ENCODE data around the gene SIK3. TPM values are rescaled to one million over a fixed set of nuclear protein-coding genes. Genes with fewer than 3 reads are reported as not detected.

SIK3 gene
- total RNA-seq, 2 experiments from 2014 or later = 81.4 to 86.1 TPM

DNA sequence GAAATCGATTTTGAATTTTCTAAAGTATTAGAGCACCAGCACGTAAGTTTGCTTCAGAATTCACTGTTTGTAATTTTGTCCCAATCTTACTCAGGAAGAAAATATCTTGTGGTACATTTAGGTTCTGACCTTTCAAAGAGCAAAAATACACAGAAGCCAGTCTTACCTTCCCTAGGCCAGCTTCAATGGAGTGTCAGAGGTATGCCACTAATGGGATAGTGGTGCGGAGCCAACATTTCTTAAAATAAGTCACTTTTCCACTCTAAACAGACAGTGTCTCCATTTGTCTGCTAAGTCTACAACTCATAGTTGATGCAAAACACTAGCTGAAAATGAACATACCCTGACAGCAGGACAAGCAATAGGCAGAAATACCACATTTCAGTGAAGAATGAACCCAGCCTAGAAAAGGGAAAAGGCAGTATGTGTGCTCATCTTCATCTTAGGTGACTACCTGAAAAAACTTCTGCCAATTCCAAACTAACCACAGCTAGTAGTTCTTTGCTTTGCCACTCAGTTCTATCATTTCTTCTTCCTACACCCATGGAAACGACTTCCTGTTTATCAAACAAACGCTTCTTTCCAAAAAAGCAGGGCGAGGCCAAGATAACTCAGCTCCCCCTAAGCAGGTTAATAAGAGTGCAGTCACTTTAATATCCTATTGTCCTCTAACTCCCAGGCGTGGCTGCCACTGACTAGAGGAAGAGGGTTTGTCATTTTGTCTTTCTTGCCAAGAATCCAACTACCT is 166.8 kb downstream of the SIK3 start:
- Mint-ChIP-seq H3K9me3 (peaks cover 3% of the 10 kb centered on the region), H3K4me1 (ENCODE audit: low read depth) (peaks cover 76% of the 10 kb centered on the region), H3K27me3 (no peaks in the 10 kb centered on the region), H3K36me3 (ENCODE audit: low read depth) (peaks cover 7% of the 10 kb centered on the region), H3K4me3 (peak overlapping the region; percentile 63), H3K27ac (peak overlapping the region; percentile 90)
- ChIA-PET CTCF (interaction anchor here (1.0 to 1.6 kb wide), 3 partner anchors 22 to 174 kb away, joined by 3 to 5 read pairs (median 3); no protein-coding TSS in a partner anchor), POLR2A (interaction anchor here (0.8 to 2.4 kb wide), 10 partner anchors 17 to 300 kb away, joined by 3 to 22 read pairs (median 6); partner anchors contain the start of genes PCSK7 and SIK3)
- H3K27ac ChIP-seq (ENCODE audit: low read depth in 1 of 2, low read length in 2 of 2) = peak overlapping the region; percentile 79 to 94
- TF ChIP-seq, protein P1, sequence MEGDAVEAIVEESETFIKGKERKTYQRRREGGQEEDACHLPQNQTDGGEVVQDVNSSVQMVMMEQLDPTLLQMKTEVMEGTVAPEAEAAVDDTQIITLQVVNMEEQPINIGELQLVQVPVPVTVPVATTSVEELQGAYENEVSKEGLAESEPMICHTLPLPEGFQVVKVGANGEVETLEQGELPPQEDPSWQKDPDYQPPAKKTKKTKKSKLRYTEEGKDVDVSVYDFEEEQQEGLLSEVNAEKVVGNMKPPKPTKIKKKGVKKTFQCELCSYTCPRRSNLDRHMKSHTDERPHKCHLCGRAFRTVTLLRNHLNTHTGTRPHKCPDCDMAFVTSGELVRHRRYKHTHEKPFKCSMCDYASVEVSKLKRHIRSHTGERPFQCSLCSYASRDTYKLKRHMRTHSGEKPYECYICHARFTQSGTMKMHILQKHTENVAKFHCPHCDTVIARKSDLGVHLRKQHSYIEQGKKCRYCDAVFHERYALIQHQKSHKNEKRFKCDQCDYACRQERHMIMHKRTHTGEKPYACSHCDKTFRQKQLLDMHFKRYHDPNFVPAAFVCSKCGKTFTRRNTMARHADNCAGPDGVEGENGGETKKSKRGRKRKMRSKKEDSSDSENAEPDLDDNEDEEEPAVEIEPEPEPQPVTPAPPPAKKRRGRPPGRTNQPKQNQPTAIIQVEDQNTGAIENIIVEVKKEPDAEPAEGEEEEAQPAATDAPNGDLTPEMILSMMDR (IDR thresholded peaks at IDR 0.05) = no peak
- H3K4me1 ChIP-seq (ENCODE audit: insufficient read depth, low read length) = peaks cover 57% of the 10 kb centered on the region
- DNase-seq = peak in 10 of 14 experiments; percentile 20 to 92 (median 28)
- H3K9me3 ChIP-seq (ENCODE audit: control insufficient read depth in 1 of 2, insufficient read depth in 1 of 2, low read length in 2 of 2) = no peaks in the 10 kb centered on the region
- H3K4me3 ChIP-seq (ENCODE audit: low read length) = peak overlapping the region; percentile 24
- no peaks in the 10 kb centered on the region for H3K27me3 ChIP-seq (ENCODE audit: control insufficient read depth in 1 of 2, insufficient read depth in 2 of 2, low read length in 2 of 2)
- intact Hi-C loops (cut with DNase I, micrococcal nuclease) = loop anchor here in 1 of 2 experiments (5.0 kb wide), 2 partner anchors 41 to 96 kb away; no protein-coding TSS in a partner anchor
- H3K36me3 ChIP-seq (ENCODE audit: insufficient read depth, low read length) = no peaks in the 10 kb centered on the region
- peak; percentile 63 for ATAC-seq (ENCODE audit: poor library complexity)

DNA sequence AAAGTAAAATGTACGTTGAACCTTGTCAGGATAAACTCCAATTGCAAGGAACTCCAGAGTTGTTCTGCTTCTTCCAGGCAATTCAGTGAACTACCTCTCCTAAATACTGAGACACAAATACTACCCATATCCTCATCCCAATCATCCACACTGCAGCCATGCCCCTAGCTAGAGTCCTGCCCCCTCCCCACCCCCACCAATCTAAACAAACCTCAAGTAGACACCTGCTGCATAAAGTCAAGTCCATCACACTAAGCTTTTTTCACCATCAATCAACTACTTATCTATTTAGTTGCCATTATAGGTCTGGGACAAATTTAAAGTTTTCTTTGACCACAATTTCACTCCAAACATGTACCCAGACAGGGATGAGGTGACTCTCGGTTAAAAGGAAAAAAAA is 167.6 kb downstream of the SIK3 start:
- TF ChIP-seq, protein P1 (IDR thresholded peaks at IDR 0.05) = no peak
- ATAC-seq (ENCODE audit: poor library complexity) = no peak
- no peaks in the 10 kb centered on the region for H3K9me3 ChIP-seq (ENCODE audit: control insufficient read depth in 1 of 2, insufficient read depth in 1 of 2, low read length in 2 of 2)
- peak overlapping the region; percentile 79 to 94 for H3K27ac ChIP-seq (ENCODE audit: low read depth in 1 of 2, low read length in 2 of 2)
- H3K4me3 ChIP-seq (ENCODE audit: low read length) = peak overlapping the region; percentile 36
- peak in 3 of 14 experiments; percentile 36 to 40 (median 39) for DNase-seq
- POLR2A ChIA-PET = interaction anchor here (0.5 to 2.4 kb wide), 16 partner anchors 11 to 300 kb away, joined by 3 to 22 read pairs (median 4); partner anchors contain the start of genes PCSK7 and SIK3
- Mint-ChIP-seq H3K4me1 (ENCODE audit: low read depth) (peaks cover 83% of the 10 kb centered on the region), H3K36me3 (ENCODE audit: low read depth) (peaks cover 10% of the 10 kb centered on the region), H3K4me3 (peak overlapping the region; percentile 63), H3K9me3 (peaks cover 3% of the 10 kb centered on the region), H3K27me3 (no peaks in the 10 kb centered on the region), H3K27ac (peak overlapping the region; percentile 90)
- peaks cover 6% of the 10 kb centered on the region for H3K36me3 ChIP-seq (ENCODE audit: insufficient read depth, low read length)
- peaks cover 63% of the 10 kb centered on the region for H3K4me1 ChIP-seq (ENCODE audit: insufficient read depth, low read length)
- CTCF ChIA-PET = interaction anchor here (1.1 to 1.6 kb wide), 3 partner anchors 21 to 175 kb away, joined by 3 to 5 read pairs (median 3); no protein-coding TSS in a partner anchor
- no peaks in the 10 kb centered on the region for H3K27me3 ChIP-seq (ENCODE audit: control insufficient read depth in 1 of 2, insufficient read depth in 2 of 2, low read length in 2 of 2)
- intact Hi-C loops (cut with DNase I, micrococcal nuclease) = loop anchor here in 1 of 2 experiments (5.0 kb wide), 2 partner anchors 42 to 97 kb away; no protein-coding TSS in a partner anchor

DNA sequence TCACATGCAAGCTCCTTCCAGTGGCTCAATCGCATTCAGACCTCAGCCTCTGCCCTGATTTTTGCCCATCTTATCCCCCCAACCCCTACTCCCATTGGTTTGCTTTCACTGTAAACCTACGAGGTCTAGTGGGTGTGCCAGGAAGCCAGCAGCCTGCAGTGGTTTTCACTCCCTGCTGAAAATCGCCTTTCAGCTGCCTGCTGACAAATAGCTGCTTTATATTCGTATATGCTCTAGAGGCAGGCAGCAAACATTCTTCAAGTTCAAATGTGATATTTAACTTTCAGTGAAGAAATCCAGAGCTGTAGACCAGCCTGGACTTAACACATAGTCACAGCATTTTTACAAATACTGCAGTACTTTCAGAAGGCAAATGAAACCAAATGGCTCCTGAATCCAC is 168.1 kb downstream of the SIK3 start:
- Mint-ChIP-seq H3K9me3 (peaks cover 3% of the 10 kb centered on the region), H3K36me3 (ENCODE audit: low read depth) (peaks cover 11% of the 10 kb centered on the region), H3K4me3 (peak overlapping the region; percentile 63), H3K4me1 (ENCODE audit: low read depth) (peaks cover 87% of the 10 kb centered on the region), H3K27me3 (no peaks in the 10 kb centered on the region), H3K27ac (peak overlapping the region; percentile 90)
- ChIA-PET POLR2A (interaction anchor here (0.5 to 2.4 kb wide), 19 partner anchors 11 to 301 kb away, joined by 3 to 22 read pairs (median 5); partner anchors contain the start of genes PCSK7 and SIK3), CTCF (interaction anchor here (0.9 to 1.6 kb wide), 3 partner anchors 21 to 50 kb away, joined by 3 to 5 read pairs (median 3); no protein-coding TSS in a partner anchor)
- DNase-seq = peak in 13 of 14 experiments; percentile 14 to 81 (median 30)
- no peaks in the 10 kb centered on the region for H3K27me3 ChIP-seq (ENCODE audit: control insufficient read depth in 1 of 2, insufficient read depth in 2 of 2, low read length in 2 of 2)
- H3K27ac ChIP-seq (ENCODE audit: low read depth in 1 of 2, low read length in 2 of 2) = peak overlapping the region; percentile 79 to 94
- intact Hi-C loops (cut with DNase I, micrococcal nuclease) = loop anchor here in 1 of 2 experiments (5.0 kb wide), 2 partner anchors 42 to 97 kb away; no protein-coding TSS in a partner anchor
- peaks cover 6% of the 10 kb centered on the region for H3K36me3 ChIP-seq (ENCODE audit: insufficient read depth, low read length)
- H3K4me3 ChIP-seq (ENCODE audit: low read length) = peak overlapping the region; percentile 36
- TF ChIP-seq, protein P1 (IDR thresholded peaks at IDR 0.05) = no peak
- no peaks in the 10 kb centered on the region for H3K9me3 ChIP-seq (ENCODE audit: control insufficient read depth in 1 of 2, insufficient read depth in 1 of 2, low read length in 2 of 2)
- H3K4me1 ChIP-seq (ENCODE audit: insufficient read depth, low read length) = peaks cover 67% of the 10 kb centered on the region
- peak; percentile 18 for ATAC-seq (ENCODE audit: poor library complexity)

Data from CD4-positive, alpha-beta T cell (primary cell).